Measurements from ENCODE around the gene THAP7.

DNA sequence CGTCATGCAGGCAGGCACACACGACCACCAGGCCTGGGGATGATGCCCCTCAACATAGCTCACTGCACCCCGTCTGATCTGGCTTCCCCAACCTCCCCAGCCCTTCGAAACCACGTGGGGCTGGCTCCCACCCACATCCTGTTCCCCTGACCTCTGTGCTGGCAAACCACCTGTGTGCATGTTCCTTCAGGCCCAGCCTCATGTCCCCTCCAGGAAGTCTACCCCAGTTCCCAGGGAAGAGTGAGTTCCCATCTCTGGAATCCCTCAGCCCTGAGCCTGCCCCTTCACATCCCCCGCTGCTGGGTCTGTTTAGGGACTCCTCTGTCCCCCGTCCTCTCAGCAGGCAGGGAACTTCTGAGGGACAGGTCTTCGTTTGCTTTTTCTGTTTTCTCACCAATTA lies 23.3 kb upstream of the THAP7 start:
- TF ChIP-seq CTCF (conservative IDR thresholded peaks at IDR 0.05; ENCODE audit: low read depth in 2 of 2) (no peak), EZH2phosphoT487 (IDR thresholded peaks at IDR 0.05; ENCODE audit: unreplicated experiment) (no peak), POLR2AphosphoS5 (IDR thresholded peaks at IDR 0.05; ENCODE audit: low read depth) (no peak), REST (IDR thresholded peaks at IDR 0.05; ENCODE audit: unreplicated experiment) (no peak), EZH2 (IDR thresholded peaks at IDR 0.05; ENCODE audit: low read depth, unreplicated experiment) (no peak), ZNF331 (CRISPR knock-in tag; IDR thresholded peaks at IDR 0.05; ENCODE audit: low read depth) (no peak), CREB1 (CRISPR knock-in tag; IDR thresholded peaks at IDR 0.05; ENCODE audit: low read depth) (no peak), STAT1 (IDR thresholded peaks at IDR 0.05; ENCODE audit: unreplicated experiment) (no peak)
